ENCODE measurements around the gene SULT2A1. TPM values are rescaled to one million over a fixed set of nuclear protein-coding genes. Genes with fewer than 3 reads are reported as not detected.
"Not testable (repeated sequence)": the region's sequence is repeated elsewhere in the genome, so short reads cannot be mapped to it uniquely, and the experiment has no call there.

Gene SULT2A1
- total and polyA plus RNA-seq, 4 donors = 0.01 to 0.15 TPM; not detected in 2

- DNase-seq (no peak), ATAC-seq (ENCODE audit: insufficient read depth, low FRiP score) (no peak)
- no peak for TF ChIP-seq CTCF (IDR thresholded peaks at IDR 0.05; ENCODE audit: control extremely low read depth, extremely low read depth)
- Histone ChIP-seq H3K36me3 (ENCODE audit: control insufficient read depth in 4 of 4, insufficient read depth in 4 of 4, low read length in 4 of 4) (no peaks in the 10 kb centered on the region), H3K4me3 (no peak overlapping the region), H3K9ac (ENCODE audit: insufficient read depth in 1 of 2, low read length in 2 of 2) (no peak overlapping the region), H3K27ac (ENCODE audit: low read depth in 1 of 2, low read length in 1 of 2) (no peak overlapping the region), H3K9me3 (ENCODE audit: control insufficient read depth in 4 of 4, insufficient read depth in 3 of 4, low read length in 3 of 4) (no peaks in the 10 kb centered on the region), H3K27me3 (ENCODE audit: control insufficient read depth in 3 of 3, insufficient read depth in 3 of 3, low read length in 2 of 3) (no peaks in the 10 kb centered on the region), H3K4me1 (ENCODE audit: control insufficient read depth in 5 of 5, insufficient read depth in 5 of 5, low read length in 5 of 5) (no peaks in the 10 kb centered on the region)
- WGBS, 2 donors = 80 to 87% methylated on average over 5 of the region's 5 CpGs
These were observed 1.1 kb downstream of the SULT2A1 start for GRCh38 chr19:47885067-47885463.

GRCh38 chr19:47882890-47883289 lies 3.2 kb downstream of the SULT2A1 start:
- WGBS, 2 donors = 49 to 85% methylated on average over 3 of the region's 3 CpGs
- Histone ChIP-seq H3K27ac (ENCODE audit: low read depth in 1 of 2, low read length in 1 of 2) (no peak overlapping the region), H3K36me3 (ENCODE audit: control insufficient read depth in 4 of 4, insufficient read depth in 4 of 4, low read length in 4 of 4) (no peaks in the 10 kb centered on the region), H3K4me3 (no peak overlapping the region), H3K9ac (ENCODE audit: insufficient read depth in 1 of 2, low read length in 2 of 2) (no peak overlapping the region), H3K4me1 (ENCODE audit: control insufficient read depth in 5 of 5, insufficient read depth in 5 of 5, low read length in 5 of 5) (no peaks in the 10 kb centered on the region), H3K27me3 (ENCODE audit: control insufficient read depth in 3 of 3, insufficient read depth in 3 of 3, low read length in 2 of 3) (no peaks in the 10 kb centered on the region), H3K9me3 (ENCODE audit: control insufficient read depth in 4 of 4, insufficient read depth in 3 of 4, low read length in 3 of 4) (no peaks in the 10 kb centered on the region)
- ATAC-seq (ENCODE audit: insufficient read depth, low FRiP score) = no peak
- DNase-seq = no peak
- no peak for TF ChIP-seq CTCF (IDR thresholded peaks at IDR 0.05; ENCODE audit: control extremely low read depth, extremely low read depth)

DNA sequence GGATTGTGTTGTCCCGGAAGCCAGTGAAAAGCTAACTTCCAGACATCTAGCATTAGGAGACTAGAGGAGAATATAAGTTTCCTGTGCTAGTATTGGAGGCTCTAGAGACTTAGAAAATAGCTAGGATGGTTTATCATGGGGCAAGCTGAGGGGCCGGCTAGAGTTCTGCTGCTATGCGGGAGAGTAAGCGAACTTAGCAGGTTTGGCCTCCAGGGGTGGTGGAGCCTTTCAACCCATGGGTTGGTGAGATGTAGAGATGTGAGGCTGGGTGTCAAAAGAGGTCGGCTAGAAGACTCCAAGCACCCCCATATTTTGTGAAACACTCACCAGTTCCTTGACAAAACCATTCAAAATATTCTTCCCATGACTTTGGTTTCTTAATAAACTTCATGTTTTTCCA lies 4.4 kb downstream of the SULT2A1 start:
- 67 to 78% methylated on average over 5 of the region's 5 CpGs for WGBS, 2 donors
- DNase-seq = no peak
- no peak for TF ChIP-seq CTCF (IDR thresholded peaks at IDR 0.05; ENCODE audit: control extremely low read depth, extremely low read depth)

DNA sequence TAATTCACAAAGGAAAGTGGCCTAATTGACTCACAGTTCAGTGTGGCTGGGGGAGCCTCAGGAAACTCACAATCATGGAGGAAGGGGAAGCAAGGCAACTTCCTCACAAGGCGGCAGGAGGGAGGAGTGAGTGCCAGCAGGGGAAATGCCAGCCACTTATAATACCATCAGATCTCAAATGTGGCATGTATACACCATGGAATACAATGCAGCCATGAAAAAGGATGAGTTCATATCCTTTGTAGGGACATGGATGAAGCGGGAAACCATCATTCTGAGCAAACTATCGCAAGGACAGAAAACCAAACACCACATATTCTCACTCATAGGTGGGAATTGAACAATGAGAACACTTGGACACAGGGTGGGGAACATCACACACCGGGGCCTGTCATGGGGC lies 6.7 kb downstream of the SULT2A1 start:
- not testable (repeated sequence) for H3K4me1 ChIP-seq (ENCODE audit: control insufficient read depth in 5 of 5, insufficient read depth in 5 of 5, low read length in 5 of 5); DNase-seq; ATAC-seq (ENCODE audit: insufficient read depth, low FRiP score); H3K36me3 ChIP-seq (ENCODE audit: control insufficient read depth in 4 of 4, insufficient read depth in 4 of 4, low read length in 4 of 4); H3K9ac ChIP-seq (ENCODE audit: insufficient read depth in 1 of 2, low read length in 2 of 2); H3K4me3 ChIP-seq; H3K27ac ChIP-seq (ENCODE audit: low read depth in 1 of 2, low read length in 1 of 2); H3K9me3 ChIP-seq (ENCODE audit: control insufficient read depth in 4 of 4, insufficient read depth in 3 of 4, low read length in 3 of 4); H3K27me3 ChIP-seq (ENCODE audit: control insufficient read depth in 3 of 3, insufficient read depth in 3 of 3, low read length in 2 of 3)
- 62 to 63% methylated on average over 4 of the region's 4 CpGs for WGBS, 2 donors

More for the DNA sequence above, 4.4 kb downstream of the SULT2A1 start:
- Histone ChIP-seq H3K36me3 (ENCODE audit: control insufficient read depth in 4 of 4, insufficient read depth in 4 of 4, low read length in 4 of 4) (no peaks in the 10 kb centered on the region), H3K27me3 (ENCODE audit: control insufficient read depth in 3 of 3, insufficient read depth in 3 of 3, low read length in 2 of 3) (no peaks in the 10 kb centered on the region), H3K4me1 (ENCODE audit: control insufficient read depth in 5 of 5, insufficient read depth in 5 of 5, low read length in 5 of 5) (no peaks in the 10 kb centered on the region), H3K9me3 (ENCODE audit: control insufficient read depth in 4 of 4, insufficient read depth in 3 of 4, low read length in 3 of 4) (no peaks in the 10 kb centered on the region), H3K9ac (ENCODE audit: insufficient read depth in 1 of 2, low read length in 2 of 2) (no peak overlapping the region), H3K27ac (ENCODE audit: low read depth in 1 of 2, low read length in 1 of 2) (no peak overlapping the region), H3K4me3 (no peak overlapping the region)
- ATAC-seq (ENCODE audit: insufficient read depth, low FRiP score) = no peak

All from lung (tissue), 12 donors.